Activated T-helper 2 cell treated with anti-CD3 and anti-CD28 coated beads, Interferon-gamma antibody, Interleukin-2, Interleukin-4, amounts not matched to agents 10 μg/mL and 5 μg/mL and 100 μg/mL, durations not matched to agents 14 hours and 24 hours and 36 hours (primary cell): ENCODE results near the gene NUDT9. TPM values are rescaled to one million over a fixed set of nuclear protein-coding genes. Genes with fewer than 3 reads are reported as not detected.

Source experiments
- DNase-seq: peaks from one replicate; pipeline ENCODE4 v3.0.0; 2021; ENCODE audit warnings: low spot score
- H3K27ac Mint-ChIP-seq: one replicate; pipeline ENCODE4 v1.8.0; 2021; ENCODE audit warnings: mixed read lengths
- H3K27me3 Mint-ChIP-seq: one replicate; pipeline ENCODE4 v1.8.0; 2021; ENCODE audit warnings: low read depth, mixed read lengths
- H3K36me3 Mint-ChIP-seq: one replicate; pipeline ENCODE4 v1.8.0; 2021; ENCODE audit warnings: low read depth, mixed read lengths
- H3K4me1 Mint-ChIP-seq: one replicate; pipeline ENCODE4 v1.8.0; 2021; ENCODE audit warnings: low read depth, mixed read lengths
- H3K4me3 Mint-ChIP-seq: one replicate; pipeline ENCODE4 v1.8.0; 2021; ENCODE audit warnings: low read depth, mild to moderate bottlenecking, moderate library complexity, mixed read lengths
- H3K9me3 Mint-ChIP-seq: one replicate; pipeline ENCODE4 v1.8.0; 2021; ENCODE audit warnings: mixed read lengths
- intact Hi-C: fragments of 100-400 bp; cut with micrococcal nuclease; formaldehyde crosslinking; loops from one replicate; pipeline ENCODE4 v1.15.1; 2023
- total RNA-seq: library from RNA; stranded (reverse); gene quantifications from 2 replicates; pipeline ENCODE4 v1.2.3, GENCODE V29; 2022

NUDT9 gene
- total RNA-seq, 1 donor from 2014 or later: 12.1 TPM

DNA sequence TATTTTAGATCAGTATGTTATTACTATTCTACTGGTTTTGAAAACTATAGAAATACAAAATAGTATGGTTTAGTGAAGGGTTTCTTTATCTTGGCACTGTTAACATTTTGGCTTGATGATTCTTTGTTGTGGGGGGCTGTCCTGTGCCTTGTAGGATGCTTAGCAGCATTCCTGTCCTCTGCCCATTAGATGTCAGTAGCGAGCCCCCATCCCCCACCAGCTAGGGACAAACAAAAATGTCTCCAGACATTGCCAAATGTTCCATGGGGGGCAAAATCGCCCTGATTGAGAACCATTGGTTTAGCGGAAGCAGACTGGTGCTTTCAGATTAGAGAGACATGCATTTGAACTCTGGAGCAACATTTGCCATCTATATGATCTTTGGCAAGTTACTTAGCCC lies 83.5 kb downstream of the NUDT9 start:
- DNase-seq: no peak
- H3K9me3 Mint-ChIP-seq: no peaks in the 10 kb centered on the region
- H3K36me3 Mint-ChIP-seq: no peaks in the 10 kb centered on the region
- intact Hi-C loops: no loop called here
- H3K4me1 Mint-ChIP-seq: no peaks in the 10 kb centered on the region
- no peak overlapping the region for H3K27ac Mint-ChIP-seq
- H3K4me3 Mint-ChIP-seq: no peak overlapping the region
- H3K27me3 Mint-ChIP-seq: no peaks in the 10 kb centered on the region

GRCh38 chr4:87506974-87507701 lies 84.8 kb downstream of the NUDT9 start:
- H3K27me3 Mint-ChIP-seq: peaks cover 4% of the 10 kb centered on the region
- no peaks in the 10 kb centered on the region for H3K4me1 Mint-ChIP-seq
- intact Hi-C loops: no loop called here

More at GRCh38 chr4:87506974-87507701, 84.8 kb downstream of the NUDT9 start:
- no peak for DNase-seq
- Mint-ChIP-seq H3K36me3 (no peaks in the 10 kb centered on the region), H3K4me3 (no peak overlapping the region), H3K27ac (no peak overlapping the region), H3K9me3 (no peaks in the 10 kb centered on the region)

Other genes starting within 250 kb of the NUDT9 start
- 11.6 and 12.3 TPM in 2 replicates for gene KLHL8, start 202.0 kb upstream of the NUDT9 start, total RNA-seq
- 0.16 and 0.32 TPM in 2 replicates for gene HSD17B13, start 99.7 kb upstream of the NUDT9 start, total RNA-seq
- 14.2 and 14.8 TPM in 2 replicates for gene HSD17B11, start 31.4 kb upstream of the NUDT9 start, total RNA-seq
- gene SPARCL1, start 106.8 kb downstream of the NUDT9 start, total RNA-seq: not detected in 2 replicates
- gene DSPP, start 186.0 kb downstream of the NUDT9 start, total RNA-seq: not detected in 2 replicates
- not detected in 2 replicates for gene DMP1, start 227.7 kb downstream of the NUDT9 start, total RNA-seq